Panc1 (cell line): ENCODE results near the gene NPHP1. TPM values are rescaled to one million over a fixed set of nuclear protein-coding genes. Genes with fewer than 3 reads are reported as not detected.
A peak's percentile ranks its signal among the peaks of the same experiment; 100 is the strongest.
"Not testable (repeated sequence)": the region's sequence is repeated elsewhere in the genome, so short reads cannot be mapped to it uniquely, and the experiment has no call there.

ENCODE experiments used
- ATAC-seq: fragments of 200-7000 bp; cut with Tn5 transposase; 2 replicates; pipeline ENCODE4 v1.9.1; 2020; ENCODE audit warnings: mild to moderate bottlenecking, moderate library complexity
- BruUV-seq: library from RNA; stranded (reverse); fragments of 400-500 nt; replicated peaks from 2 replicates; lab custom pipeline; 2021; lab: Mats Ljungman, UMichigan
- CTCF ChIA-PET: fragments of 300-600 bp; sonication (Branson Sonifier 250); formaldehyde crosslinking; loops from one replicate; lab custom pipeline; 2022; ENCODE audit warnings: antibody characterized with exemption; lab: Charles Lee
- POLR2A ChIA-PET: fragments of 300-600 bp; sonication (Branson Sonifier 250); formaldehyde crosslinking; loops from one replicate; lab custom pipeline; 2022; ENCODE audit warnings: antibody characterized with exemption; lab: Charles Lee
- DNase-seq: peaks from one replicate; pipeline ENCODE4 v3.0.0-alpha.2; 2010; ENCODE audit warnings: low read depth, low spot score
- H3K27ac ChIP-seq: 2 replicates; pipeline ENCODE4 v1.5.1; 2011; ENCODE audit warnings: mild to moderate bottlenecking, low read length, inconsistent platforms
- H3K27me3 ChIP-seq: fragments of 200-500 bp; sonication (Bioruptor generic); 2 replicates; pipeline ENCODE4 v1.6.0; 2014; ENCODE audit warnings: low read length, inconsistent platforms; ENCODE audit not compliant: control insufficient read depth, insufficient read depth
- H3K36me3 ChIP-seq: fragments of 200-500 bp; sonication (Bioruptor generic); 2 replicates; pipeline ENCODE4 v1.5.1; 2014; ENCODE audit warnings: inconsistent platforms, mild to moderate bottlenecking, low read length, moderate library complexity; ENCODE audit not compliant: control insufficient read depth, insufficient read depth
- H3K4me1 ChIP-seq: 2 replicates; pipeline ENCODE4 v1.5.1; 2011; ENCODE audit warnings: inconsistent platforms, mild to moderate bottlenecking, low read length, moderate library complexity; ENCODE audit not compliant: control insufficient read depth, insufficient read depth
- H3K4me3 ChIP-seq, 2 experiments: 2 replicates each; pipeline ENCODE4 v1.5.1; 2011 to 2012; ENCODE audit warnings: low read depth in 2 of 2, low read length in 2 of 2, mild to moderate bottlenecking in 2 of 2, inconsistent platforms in 1 of 2, moderate library complexity in 1 of 2
- H3K9me3 ChIP-seq: fragments of 200-500 bp; sonication (Bioruptor generic); 2 replicates; pipeline ENCODE4 v1.5.1; 2014; ENCODE audit warnings: low read depth, mild to moderate bottlenecking, inconsistent platforms, low read length, moderate library complexity; ENCODE audit not compliant: control insufficient read depth, insufficient read depth
- POLR2AphosphoS5 ChIP-seq: IDR thresholded peaks from 2 replicates; pipeline ENCODE4 v1.6.1; 2012; ENCODE audit warnings: mild to moderate bottlenecking, low read depth, low read length, moderate library complexity
- SIN3A ChIP-seq: IDR thresholded peaks from 2 replicates; pipeline ENCODE4 v1.6.1; 2012; ENCODE audit warnings: low read depth, mild to moderate bottlenecking, low read length, moderate library complexity, borderline replicate concordance; ENCODE audit not compliant: insufficient read depth
- TCF7L2 ChIP-seq: IDR thresholded peaks from 2 replicates; pipeline ENCODE4 v1.6.1; 2011; ENCODE audit warnings: mild to moderate bottlenecking, low read depth, low read length, inconsistent platforms
- in situ Hi-C: cut with HindIII; loops from 2 replicates; pipeline ENCODE4 v1.10.0; 2016; ENCODE audit warnings: low sequenced_read_pairs, low pct_unique_long_range_greater_than_20kb
- intact Hi-C: fragments of 100-400 bp; cut with micrococcal nuclease; formaldehyde crosslinking; loops from one replicate; pipeline ENCODE4 v1.10.0; 2022; ENCODE audit not compliant: unreplicated experiment
- total RNA-seq: library from RNA; stranded (reverse); gene quantifications from one replicate; pipeline ENCODE4 v1.2.1, GENCODE V29; 2021; ENCODE audit not compliant: unreplicated experiment
- TF ChIP-seq, protein P1 (sequence below), 2 experiments: IDR thresholded peaks; 2 replicates each; pipeline ENCODE4 v1.6.1; 2011 to 2012; ENCODE audit warnings: low read depth in 2 of 2, control low read depth in 1 of 2, low read length in 1 of 2, mild to moderate bottlenecking in 1 of 2, moderate library complexity in 1 of 2; ENCODE audit not compliant: insufficient read depth in 1 of 2
- TF ChIP-seq, protein P2 (sequence below): fragments of 450-650 bp; IDR thresholded peaks from 2 replicates; pipeline ENCODE4 v1.5.1; 2017; ENCODE audit warnings: mild to moderate bottlenecking

Gene NPHP1
- total RNA-seq, 1 experiment from 2014 or later = 7.2 TPM

DNA sequence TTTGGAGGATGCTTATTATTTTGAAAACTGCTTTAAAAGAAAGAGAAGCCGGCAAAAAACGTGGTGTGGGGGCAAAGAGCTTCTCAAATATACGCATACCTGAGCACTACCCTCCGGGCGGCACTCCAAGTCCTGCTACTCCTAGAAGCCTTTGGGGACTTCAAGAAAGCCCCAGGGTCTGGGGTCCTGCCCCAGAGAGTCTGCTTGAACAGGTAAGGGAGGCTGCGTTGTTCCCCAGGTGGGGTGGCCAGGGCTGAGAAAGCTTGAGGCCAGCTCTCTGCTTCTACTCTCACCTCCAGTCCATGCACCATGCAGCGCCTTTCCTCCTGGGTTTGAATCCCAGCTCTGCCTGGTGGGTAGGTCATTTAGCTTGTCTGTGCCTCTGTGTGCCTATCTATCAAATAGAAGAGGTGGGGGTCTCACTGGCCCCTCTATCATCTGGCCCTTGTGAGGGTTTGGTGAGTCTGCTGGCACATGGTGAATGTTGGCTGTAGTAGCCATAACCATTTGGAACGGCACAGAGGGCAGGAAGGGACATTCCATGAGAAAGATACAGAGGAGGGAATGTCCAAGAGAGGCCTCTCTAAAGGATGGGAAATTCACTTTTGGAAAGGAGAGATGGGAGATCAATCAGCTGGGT lies 108.7 kb downstream of the NPHP1 start:
- in situ Hi-C loops (no loop called here), intact Hi-C loops (no loop called here)
- Histone ChIP-seq H3K36me3 (no peaks in the 10 kb centered on the region; the same call in 1 of the 2 replicates), H3K9me3 (no peaks in the 10 kb centered on the region), H3K4me1 (peaks cover 34% of the 10 kb centered on the region), H3K4me3 (no peak overlapping the region), H3K27me3 (no peaks in the 10 kb centered on the region), H3K27ac (peak overlapping the region; percentile 64)
- TF ChIP-seq, protein P1, sequence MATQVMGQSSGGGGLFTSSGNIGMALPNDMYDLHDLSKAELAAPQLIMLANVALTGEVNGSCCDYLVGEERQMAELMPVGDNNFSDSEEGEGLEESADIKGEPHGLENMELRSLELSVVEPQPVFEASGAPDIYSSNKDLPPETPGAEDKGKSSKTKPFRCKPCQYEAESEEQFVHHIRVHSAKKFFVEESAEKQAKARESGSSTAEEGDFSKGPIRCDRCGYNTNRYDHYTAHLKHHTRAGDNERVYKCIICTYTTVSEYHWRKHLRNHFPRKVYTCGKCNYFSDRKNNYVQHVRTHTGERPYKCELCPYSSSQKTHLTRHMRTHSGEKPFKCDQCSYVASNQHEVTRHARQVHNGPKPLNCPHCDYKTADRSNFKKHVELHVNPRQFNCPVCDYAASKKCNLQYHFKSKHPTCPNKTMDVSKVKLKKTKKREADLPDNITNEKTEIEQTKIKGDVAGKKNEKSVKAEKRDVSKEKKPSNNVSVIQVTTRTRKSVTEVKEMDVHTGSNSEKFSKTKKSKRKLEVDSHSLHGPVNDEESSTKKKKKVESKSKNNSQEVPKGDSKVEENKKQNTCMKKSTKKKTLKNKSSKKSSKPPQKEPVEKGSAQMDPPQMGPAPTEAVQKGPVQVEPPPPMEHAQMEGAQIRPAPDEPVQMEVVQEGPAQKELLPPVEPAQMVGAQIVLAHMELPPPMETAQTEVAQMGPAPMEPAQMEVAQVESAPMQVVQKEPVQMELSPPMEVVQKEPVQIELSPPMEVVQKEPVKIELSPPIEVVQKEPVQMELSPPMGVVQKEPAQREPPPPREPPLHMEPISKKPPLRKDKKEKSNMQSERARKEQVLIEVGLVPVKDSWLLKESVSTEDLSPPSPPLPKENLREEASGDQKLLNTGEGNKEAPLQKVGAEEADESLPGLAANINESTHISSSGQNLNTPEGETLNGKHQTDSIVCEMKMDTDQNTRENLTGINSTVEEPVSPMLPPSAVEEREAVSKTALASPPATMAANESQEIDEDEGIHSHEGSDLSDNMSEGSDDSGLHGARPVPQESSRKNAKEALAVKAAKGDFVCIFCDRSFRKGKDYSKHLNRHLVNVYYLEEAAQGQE (IDR thresholded peaks at IDR 0.05; ENCODE audit: insufficient read depth in 1 of 2, low read depth in 2 of 2, low read length in 1 of 2) = no peak
- TF ChIP-seq, protein P2, sequence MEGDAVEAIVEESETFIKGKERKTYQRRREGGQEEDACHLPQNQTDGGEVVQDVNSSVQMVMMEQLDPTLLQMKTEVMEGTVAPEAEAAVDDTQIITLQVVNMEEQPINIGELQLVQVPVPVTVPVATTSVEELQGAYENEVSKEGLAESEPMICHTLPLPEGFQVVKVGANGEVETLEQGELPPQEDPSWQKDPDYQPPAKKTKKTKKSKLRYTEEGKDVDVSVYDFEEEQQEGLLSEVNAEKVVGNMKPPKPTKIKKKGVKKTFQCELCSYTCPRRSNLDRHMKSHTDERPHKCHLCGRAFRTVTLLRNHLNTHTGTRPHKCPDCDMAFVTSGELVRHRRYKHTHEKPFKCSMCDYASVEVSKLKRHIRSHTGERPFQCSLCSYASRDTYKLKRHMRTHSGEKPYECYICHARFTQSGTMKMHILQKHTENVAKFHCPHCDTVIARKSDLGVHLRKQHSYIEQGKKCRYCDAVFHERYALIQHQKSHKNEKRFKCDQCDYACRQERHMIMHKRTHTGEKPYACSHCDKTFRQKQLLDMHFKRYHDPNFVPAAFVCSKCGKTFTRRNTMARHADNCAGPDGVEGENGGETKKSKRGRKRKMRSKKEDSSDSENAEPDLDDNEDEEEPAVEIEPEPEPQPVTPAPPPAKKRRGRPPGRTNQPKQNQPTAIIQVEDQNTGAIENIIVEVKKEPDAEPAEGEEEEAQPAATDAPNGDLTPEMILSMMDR = no peak
- TF ChIP-seq POLR2AphosphoS5 (no peak), TCF7L2 (no peak), SIN3A (no peak)
- DNase-seq (no peak), ATAC-seq (no peak)
- ChIA-PET POLR2A (no interaction called here), CTCF (no interaction called here)
- TSS peak; percentile 27 for BruUV-seq

DNA sequence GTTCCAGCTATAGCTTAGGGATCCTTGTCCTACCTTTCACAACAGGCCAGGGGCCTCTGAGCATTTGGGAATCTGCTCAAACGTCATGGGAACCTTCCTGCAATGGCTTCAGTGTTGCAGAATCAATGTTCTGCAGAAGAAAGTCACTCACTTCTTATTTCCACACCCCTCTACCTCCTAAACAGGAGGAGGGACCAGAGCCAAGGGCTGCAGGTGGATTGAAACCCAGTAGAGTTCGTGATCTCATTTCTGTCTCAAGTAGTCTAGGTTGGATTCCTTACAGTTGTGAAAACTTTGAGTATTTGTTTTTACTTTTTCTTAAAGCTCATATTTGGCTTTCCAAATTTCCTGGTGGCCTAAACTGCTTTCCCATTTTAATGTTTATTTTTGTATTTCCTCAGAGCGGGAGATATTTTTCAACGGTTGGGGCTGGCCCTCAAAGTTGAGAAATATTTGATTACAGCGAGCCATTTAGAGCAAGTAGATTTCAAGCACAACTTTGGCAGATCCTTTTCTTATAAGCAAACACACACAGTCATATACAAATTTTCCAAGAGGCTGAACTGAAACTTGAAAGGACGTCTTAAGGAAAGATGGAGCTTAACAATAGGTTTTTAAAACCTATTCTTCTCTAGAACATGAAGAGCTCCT lies 109.8 kb downstream of the NPHP1 start:
- peaks cover 23% of the 10 kb centered on the region for H3K4me1 ChIP-seq
- H3K36me3 ChIP-seq, H3K4me3 ChIP-seq, CTCF ChIA-PET, ATAC-seq, DNase-seq, POLR2A ChIA-PET, intact Hi-C loops, in situ Hi-C loops, H3K27me3 ChIP-seq, BruUV-seq, H3K9me3 ChIP-seq: not testable (repeated sequence)
- H3K27ac ChIP-seq = peak overlapping the region; percentile 77

DNA sequence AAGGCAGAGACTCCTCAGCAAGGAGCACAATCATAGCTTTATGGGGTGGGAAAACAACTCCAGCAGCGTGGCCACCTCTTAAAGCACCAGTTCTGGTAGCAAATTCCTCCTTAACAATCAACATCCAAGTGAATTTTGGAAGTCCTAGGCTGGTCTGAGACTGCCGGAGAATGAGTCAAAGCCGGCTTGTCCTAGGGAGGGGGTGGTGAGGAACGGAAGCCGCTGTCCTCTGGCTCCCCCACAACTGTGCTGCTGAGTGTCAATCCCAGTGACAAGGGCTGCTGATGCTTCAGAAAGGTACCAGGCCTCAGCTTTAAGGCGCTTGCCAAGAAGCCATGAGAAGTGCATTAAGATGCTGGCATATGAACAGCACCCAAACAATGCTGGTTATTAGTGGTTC lies 110.9 kb downstream of the NPHP1 start:
- in situ Hi-C loops = not testable (repeated sequence)

DNA sequence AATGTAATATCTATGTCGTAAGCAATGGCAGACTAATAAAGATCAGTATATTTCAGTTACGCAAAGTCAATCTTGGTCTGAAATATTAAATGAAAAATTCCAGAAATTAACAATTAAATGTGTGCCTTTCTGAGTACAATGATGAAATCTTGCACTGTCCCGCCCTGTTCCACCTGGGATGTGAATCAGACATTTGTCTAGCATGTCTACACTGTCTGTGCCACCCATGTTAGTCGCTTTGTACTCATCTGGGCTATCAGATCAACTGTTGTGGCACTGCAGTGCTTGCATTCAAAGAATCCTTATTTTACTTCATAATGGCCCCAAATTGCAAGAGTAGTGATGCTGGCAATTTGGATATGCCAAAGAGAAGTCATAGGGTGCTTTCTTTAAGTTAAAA lies 114.6 kb downstream of the NPHP1 start:
- ATAC-seq, H3K27ac ChIP-seq, POLR2A ChIA-PET, DNase-seq, H3K4me3 ChIP-seq, BruUV-seq, H3K4me1 ChIP-seq, in situ Hi-C loops, H3K9me3 ChIP-seq, H3K36me3 ChIP-seq, intact Hi-C loops, H3K27me3 ChIP-seq, CTCF ChIA-PET: not testable (repeated sequence)

More for the DNA sequence above, 110.9 kb downstream of the NPHP1 start:
- H3K4me1 ChIP-seq = peaks cover 21% of the 10 kb centered on the region
- DNase-seq, ATAC-seq, H3K9me3 ChIP-seq, CTCF ChIA-PET, BruUV-seq, H3K4me3 ChIP-seq, H3K27ac ChIP-seq, intact Hi-C loops, POLR2A ChIA-PET, H3K27me3 ChIP-seq, H3K36me3 ChIP-seq: not testable (repeated sequence)

DNA sequence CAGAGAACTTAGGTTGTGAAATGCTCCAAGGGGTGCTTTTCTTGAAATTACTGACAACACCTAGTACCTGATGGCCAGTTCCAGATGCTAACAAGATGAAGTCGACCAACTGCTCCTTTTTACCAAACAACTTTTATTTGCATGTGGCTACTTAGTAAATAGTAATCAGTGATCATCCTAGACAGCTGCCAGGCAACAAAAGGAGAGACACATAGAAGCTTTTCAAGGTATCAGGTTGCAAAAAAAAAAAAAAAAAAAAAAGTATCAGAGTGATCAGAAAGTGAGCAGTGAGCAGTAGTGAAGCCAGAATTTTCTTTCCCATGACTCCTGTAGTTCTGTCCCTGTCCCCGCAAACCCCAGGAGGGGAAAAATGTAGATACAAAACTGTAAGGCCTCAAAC lies 121.1 kb downstream of the NPHP1 start:
- DNase-seq, in situ Hi-C loops, H3K4me3 ChIP-seq, CTCF ChIA-PET, H3K4me1 ChIP-seq, H3K27ac ChIP-seq, H3K36me3 ChIP-seq, POLR2A ChIA-PET, BruUV-seq, intact Hi-C loops, H3K9me3 ChIP-seq, ATAC-seq, H3K27me3 ChIP-seq: not testable (repeated sequence)
